ENCODE data around the gene TMEM242. TPM values are rescaled to one million over a fixed set of nuclear protein-coding genes. Genes with fewer than 3 reads are reported as not detected.

Gene TMEM242
- total and polyA plus RNA-seq, 2 of the 8 experiments (the other 6 are each of a cell fraction or from before 2014, with no cell fraction given), result 2.4 to 9.0 TPM

DNA sequence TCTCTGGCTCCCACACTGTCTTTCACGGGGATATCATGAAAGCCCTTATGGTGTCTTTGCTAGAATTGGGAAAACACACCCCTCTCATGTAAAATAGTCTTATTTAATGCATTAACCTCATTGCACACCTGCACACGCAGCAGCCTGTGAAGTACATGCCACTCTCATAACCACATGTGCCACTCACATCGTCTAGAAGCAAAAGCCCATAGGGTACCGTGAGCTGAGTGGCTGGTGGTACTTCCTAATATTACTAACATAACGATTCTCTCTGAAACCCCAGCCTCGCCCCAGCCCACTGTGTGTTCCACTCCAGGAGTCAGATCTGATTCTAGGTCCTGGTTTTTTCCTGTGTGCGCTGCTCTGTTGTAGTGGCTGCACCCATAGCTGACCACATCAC lies 9.5 kb upstream of the TMEM242 start:
- 82% methylated on average over 7 of the region's 7 CpGs; no CpG with 5 or more reads in 1 of the 2 experiments for WGBS, 2 experiments (ENCODE audit: extremely low coverage in 1 of 2, insufficient coverage in 1 of 2, insufficient read length in 1 of 2, insufficient replicate concordance in 2 of 2, low coverage in 1 of 2, low lambda C conversion rate in 2 of 2, missing lambda C conversion rate in 1 of 2)
- H3K36me3 ChIP-seq (ENCODE audit: control insufficient read depth in 2 of 4, insufficient read depth in 4 of 4, low read length in 3 of 4), result no peaks in the 10 kb centered on the region
- CTCF ChIA-PET (ENCODE audit: partially characterized antibody), result interaction anchor here (1.2 to 7.7 kb wide), 4 partner anchors 8 to 18 kb away, joined by 6 to 73 read pairs (median 13); partner anchors contain the start of gene TMEM242
- no peak overlapping the region for H3K14ac ChIP-seq (ENCODE audit: insufficient read length)
- no peak overlapping the region for H2BK120ac ChIP-seq (replicated peaks; ENCODE audit: low read depth, low read length)
- no peaks in the 10 kb centered on the region; a peak in 2 of 7 replicates for H3K27me3 ChIP-seq (replicated peaks in 1 of 4; ENCODE audit: control insufficient read depth in 3 of 4, extremely low read depth in 1 of 4, insufficient read depth in 3 of 4, low read length in 3 of 4)
- no peak overlapping the region for H3K9ac ChIP-seq (replicated peaks in 1 of 4; ENCODE audit: extremely low read depth in 1 of 4, low read depth in 3 of 4, low read length in 3 of 4)
- no peak overlapping the region for H2BK15ac ChIP-seq (ENCODE audit: low read length)
- H3K23me2 ChIP-seq (ENCODE audit: low read depth, low read length), result no peaks in the 10 kb centered on the region
- no peaks in the 10 kb centered on the region for H4K20me1 ChIP-seq (replicated peaks in 1 of 2; ENCODE audit: control insufficient read depth in 1 of 2, insufficient read depth in 2 of 2, low read length in 2 of 2)
- no peak for FAIRE-seq
- no peak overlapping the region for H3K27ac ChIP-seq (ENCODE audit: low read depth, low read length)
- no peak overlapping the region for H3K4me3 ChIP-seq (ENCODE audit: extremely low read depth in 1 of 4, insufficient read depth in 2 of 4, low read depth in 3 of 4, low read length in 4 of 4)
- no peaks in the 10 kb centered on the region for H3K9me3 ChIP-seq (ENCODE audit: insufficient read depth in 2 of 2, low read depth in 1 of 2, low read length in 1 of 2)
- H3K79me2 ChIP-seq (ENCODE audit: control insufficient read depth in 1 of 2, insufficient read depth in 2 of 2, low read length in 2 of 2), result no peaks in the 10 kb centered on the region
- H2BK5ac ChIP-seq (ENCODE audit: low read depth, low read length), result no peak overlapping the region
- H2BK12ac ChIP-seq (ENCODE audit: low read depth, low read length), result no peak overlapping the region
- POLR2A ChIA-PET (ENCODE audit: partially characterized antibody), result interaction anchor here (0.8 to 4.9 kb wide), 4 partner anchors 9 to 278 kb away, joined by 3 to 29 read pairs (median 4); partner anchors contain the start of gene TMEM242
- no peaks in the 10 kb centered on the region for H3K4me1 ChIP-seq (replicated peaks in 1 of 4; ENCODE audit: control insufficient read depth in 3 of 4, insufficient read depth in 4 of 4, low read length in 3 of 4)
- no peak overlapping the region for H4K8ac ChIP-seq (ENCODE audit: extremely low read depth, insufficient read depth, low read length)
- H3K4ac ChIP-seq (replicated peaks; ENCODE audit: insufficient read length, low read depth, low read length), result no peak overlapping the region
- no peak overlapping the region for H2AK5ac ChIP-seq (ENCODE audit: low read depth, low read length)
- H3K79me1 ChIP-seq (ENCODE audit: low read depth, low read length), result no peaks in the 10 kb centered on the region
- H3K18ac ChIP-seq (ENCODE audit: extremely low read depth, low read length), result no peak overlapping the region
- H3K56ac ChIP-seq (replicated peaks; ENCODE audit: insufficient read length, low read depth, low read length), result no peak overlapping the region
- no peak overlapping the region for H2AFZ ChIP-seq (ENCODE audit: low read length)
- TF ChIP-seq SP2 (IDR thresholded peaks at IDR 0.05; ENCODE audit: low read length), result no peak
- TF ChIP-seq MAFK (IDR thresholded peaks at IDR 0.05; ENCODE audit: low read depth, low read length), result no peak
- no peak for DNase-seq (ENCODE audit: low read depth in 1 of 2, low spot score in 2 of 2)
- H3K4me2 ChIP-seq (ENCODE audit: insufficient read depth in 1 of 2, low read depth in 2 of 2, low read length in 2 of 2), result no peak overlapping the region
- no peak overlapping the region for H4K5ac ChIP-seq (ENCODE audit: insufficient read length, low read depth, low read length)
- no peak overlapping the region for H4K91ac ChIP-seq (replicated peaks; ENCODE audit: insufficient read length, low read length)
- no peak overlapping the region for H2BK20ac ChIP-seq (ENCODE audit: low read length)
- no peak overlapping the region for H3K23ac ChIP-seq (ENCODE audit: insufficient read length)

All from H1 (cell line).